ENCODE results near the gene PLA2G2D.

Gene PLA2G2D

DNA sequence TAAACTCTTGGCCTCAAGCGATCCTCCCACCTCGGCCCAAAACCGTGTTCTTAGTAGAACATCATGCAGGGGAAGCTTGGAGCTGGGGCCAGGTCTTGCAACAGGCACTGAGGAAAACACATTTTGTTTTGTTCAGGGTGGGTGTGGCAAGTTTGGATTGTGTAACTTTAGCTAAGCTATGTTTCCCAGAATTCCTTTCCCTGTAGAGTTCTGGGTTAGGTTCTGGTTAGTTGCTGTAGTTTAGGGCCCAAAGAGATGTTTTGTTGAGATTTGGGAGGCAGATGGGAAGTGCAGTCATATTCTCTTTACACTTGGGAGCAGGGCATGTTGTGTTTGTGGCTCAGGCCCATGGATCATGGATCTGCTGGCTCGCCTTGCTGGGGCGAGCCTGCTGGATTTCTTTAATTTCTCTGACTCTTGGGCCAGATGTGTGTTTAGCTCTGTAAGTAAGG lies 25.4 kb downstream of the PLA2G2D start:
- Histone ChIP-seq H3K4me1 (ENCODE audit: insufficient read depth, low read length) (no peaks in the 10 kb centered on the region), H3K9me3 (ENCODE audit: control insufficient read depth, insufficient read depth, low read length) (peaks cover 18% of the 10 kb centered on the region), H3K36me3 (ENCODE audit: insufficient read depth, low read length) (no peaks in the 10 kb centered on the region), H3K9ac (ENCODE audit: low read depth, low read length) (no peak overlapping the region)

DNA sequence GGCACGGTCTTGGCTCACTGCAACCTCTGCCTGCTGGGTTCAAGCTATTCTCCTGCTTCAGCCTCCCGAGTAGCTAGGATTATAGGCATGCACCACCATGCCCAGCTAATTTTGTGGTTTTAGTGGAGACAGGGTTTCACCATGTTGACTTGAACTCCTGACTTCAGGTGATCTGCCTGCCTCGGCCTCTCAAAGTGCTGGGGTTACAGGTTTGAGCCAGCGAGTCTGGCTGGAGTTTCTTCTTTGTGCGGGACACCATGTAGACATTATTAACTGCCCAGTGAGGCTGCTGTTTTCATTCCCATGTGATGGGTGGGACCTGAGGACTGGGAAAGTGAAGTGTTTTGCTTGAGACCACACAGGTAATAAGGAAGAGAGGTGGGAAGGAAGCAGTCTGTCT lies 26.0 kb downstream of the PLA2G2D start:
- H3K9ac ChIP-seq (ENCODE audit: low read depth, low read length) = no peak overlapping the region
- H3K36me3 ChIP-seq (ENCODE audit: insufficient read depth, low read length) = no peaks in the 10 kb centered on the region
- H3K4me1 ChIP-seq (ENCODE audit: insufficient read depth, low read length) = no peaks in the 10 kb centered on the region
- peaks cover 18% of the 10 kb centered on the region for H3K9me3 ChIP-seq (ENCODE audit: control insufficient read depth, insufficient read depth, low read length)

DNA sequence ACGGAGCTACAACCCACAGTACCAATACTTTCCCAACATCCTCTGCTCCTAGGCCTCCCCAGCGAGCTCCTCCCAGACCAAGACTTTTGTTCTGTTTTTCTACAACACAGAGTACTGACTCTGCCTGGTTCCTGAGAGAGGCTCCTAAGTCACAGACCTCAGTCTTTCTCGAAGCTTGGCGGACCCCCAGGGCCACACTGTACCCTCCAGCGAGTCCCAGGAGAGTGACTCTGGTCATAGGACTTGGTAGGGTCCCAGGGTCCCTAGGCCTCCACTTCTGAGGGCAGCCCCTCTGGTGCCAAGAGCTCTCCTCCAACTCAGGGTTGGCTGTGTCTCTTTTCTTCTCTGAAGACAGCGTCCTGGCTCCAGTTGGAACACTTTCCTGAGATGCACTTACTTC lies 28.7 kb downstream of the PLA2G2D start:
- Histone ChIP-seq H3K36me3 (ENCODE audit: insufficient read depth, low read length) (no peaks in the 10 kb centered on the region), H3K9ac (ENCODE audit: low read depth, low read length) (no peak overlapping the region), H3K9me3 (ENCODE audit: control insufficient read depth, insufficient read depth, low read length) (peaks cover 7% of the 10 kb centered on the region), H3K4me1 (ENCODE audit: insufficient read depth, low read length) (no peaks in the 10 kb centered on the region)

DNA sequence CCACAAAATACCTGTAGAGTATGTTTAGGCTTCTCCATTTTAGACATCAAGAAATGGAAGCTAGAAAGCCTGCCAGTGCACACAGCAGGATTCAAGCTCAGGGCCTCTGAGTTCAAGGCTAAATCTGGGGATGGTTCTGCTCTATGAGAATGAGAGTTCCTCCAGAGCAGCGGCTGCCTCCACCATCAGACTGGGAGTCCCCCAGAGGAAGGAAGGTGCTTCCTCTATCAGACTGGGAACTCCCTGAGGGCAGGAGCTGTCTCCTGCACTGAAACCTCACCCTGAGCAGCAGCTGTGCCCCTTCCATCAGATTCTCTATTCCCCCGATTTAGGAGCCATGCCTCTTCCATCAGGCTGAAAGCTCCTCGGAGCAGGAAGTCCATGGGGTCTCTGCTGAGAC lies 29.2 kb downstream of the PLA2G2D start:
- peaks cover 2% of the 10 kb centered on the region for H3K9me3 ChIP-seq (ENCODE audit: control insufficient read depth, insufficient read depth, low read length)
- H3K4me1 ChIP-seq (ENCODE audit: insufficient read depth, low read length) = no peaks in the 10 kb centered on the region
- H3K9ac ChIP-seq (ENCODE audit: low read depth, low read length) = no peak overlapping the region
- H3K36me3 ChIP-seq (ENCODE audit: insufficient read depth, low read length) = no peaks in the 10 kb centered on the region

DNA sequence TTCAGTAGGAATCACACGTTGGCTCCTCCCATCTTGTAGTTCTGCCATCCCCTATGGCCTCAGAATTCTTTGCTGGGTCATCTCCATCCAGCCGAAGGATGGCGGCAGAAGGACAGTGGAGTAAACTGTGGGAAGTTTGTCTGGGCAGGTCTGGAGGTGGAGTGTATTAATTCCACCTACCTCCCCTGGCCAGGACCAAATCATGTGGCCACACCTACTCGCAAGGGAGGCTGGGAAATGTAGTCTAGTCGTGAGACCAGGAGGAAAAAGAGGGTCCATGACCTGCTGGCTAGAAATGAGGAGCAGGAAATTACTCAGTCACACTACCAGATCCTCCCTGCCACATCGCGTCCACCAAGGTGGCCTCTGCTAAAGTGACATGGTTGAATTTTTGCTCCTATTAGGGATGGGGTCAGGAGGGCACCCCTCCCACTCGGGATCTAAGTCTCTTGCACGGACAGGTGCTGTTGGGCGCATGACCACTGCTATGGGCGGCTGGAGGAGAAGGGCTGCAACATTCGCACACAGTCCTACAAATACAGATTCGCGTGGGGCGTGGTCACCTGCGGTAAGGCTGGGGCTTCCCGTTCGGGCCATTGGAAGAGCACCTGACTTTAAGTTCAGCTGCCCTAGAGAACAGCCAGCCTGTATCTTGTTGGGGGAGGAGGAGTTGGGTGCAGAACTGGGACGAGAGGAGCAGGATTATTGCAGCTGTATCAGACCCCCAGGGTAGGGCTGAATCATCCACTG lies 29.8 kb downstream of the PLA2G2D start:
- H3K9me3 ChIP-seq (ENCODE audit: control insufficient read depth, insufficient read depth, low read length) = no peaks in the 10 kb centered on the region; the same call in 1 of the 2 replicates
- no peak overlapping the region for H3K9ac ChIP-seq (ENCODE audit: low read depth, low read length)
- H3K4me1 ChIP-seq (ENCODE audit: insufficient read depth, low read length) = no peaks in the 10 kb centered on the region
- H3K36me3 ChIP-seq (ENCODE audit: insufficient read depth, low read length) = no peaks in the 10 kb centered on the region

DNA sequence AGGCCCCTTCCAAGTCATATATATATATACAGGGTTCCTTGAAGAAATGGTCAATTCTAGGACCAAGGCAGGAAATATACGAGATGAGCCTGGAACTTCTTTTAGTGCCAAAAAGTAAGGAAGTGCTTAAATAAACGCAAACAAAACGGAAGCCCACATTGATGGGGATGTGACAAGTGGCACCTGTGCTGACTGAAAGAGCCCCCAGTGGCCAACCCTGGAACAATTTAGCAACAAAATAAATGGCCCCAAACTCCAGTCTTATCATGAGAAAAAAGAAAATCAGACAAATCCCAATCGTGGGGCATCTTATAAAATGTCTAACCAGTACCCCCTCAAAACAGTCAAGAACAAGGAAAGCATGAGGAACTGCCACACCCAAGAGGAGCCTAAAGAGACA lies 31.7 kb downstream of the PLA2G2D start:
- Histone ChIP-seq H3K4me1 (ENCODE audit: insufficient read depth, low read length) (no peaks in the 10 kb centered on the region), H3K36me3 (ENCODE audit: insufficient read depth, low read length) (no peaks in the 10 kb centered on the region), H3K9me3 (ENCODE audit: control insufficient read depth, insufficient read depth, low read length) (no peaks in the 10 kb centered on the region), H3K9ac (ENCODE audit: low read depth, low read length) (no peak overlapping the region)

DNA sequence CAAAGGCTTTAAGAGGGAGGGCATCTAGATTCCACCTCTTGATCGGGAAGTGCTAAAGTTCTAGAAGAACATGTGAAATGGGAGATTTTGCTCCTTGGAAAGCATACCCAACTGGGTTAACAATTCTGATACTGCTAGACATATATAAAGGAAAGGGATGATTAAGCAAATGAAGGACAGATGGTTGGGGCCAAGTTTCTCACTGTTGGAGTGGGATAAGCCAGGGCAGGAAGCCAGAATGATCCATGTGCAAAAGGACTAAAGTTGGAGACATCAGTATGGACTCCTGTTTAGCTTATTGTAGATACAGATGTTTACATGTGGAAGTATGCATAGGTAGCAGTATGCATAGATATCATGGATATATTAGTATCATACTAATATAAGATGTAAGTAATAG lies 32.5 kb downstream of the PLA2G2D start:
- no peaks in the 10 kb centered on the region for H3K9me3 ChIP-seq (ENCODE audit: control insufficient read depth, insufficient read depth, low read length)
- H3K9ac ChIP-seq (ENCODE audit: low read depth, low read length) = no peak overlapping the region
- no peaks in the 10 kb centered on the region for H3K36me3 ChIP-seq (ENCODE audit: insufficient read depth, low read length)
- no peaks in the 10 kb centered on the region for H3K4me1 ChIP-seq (ENCODE audit: insufficient read depth, low read length)

DNA sequence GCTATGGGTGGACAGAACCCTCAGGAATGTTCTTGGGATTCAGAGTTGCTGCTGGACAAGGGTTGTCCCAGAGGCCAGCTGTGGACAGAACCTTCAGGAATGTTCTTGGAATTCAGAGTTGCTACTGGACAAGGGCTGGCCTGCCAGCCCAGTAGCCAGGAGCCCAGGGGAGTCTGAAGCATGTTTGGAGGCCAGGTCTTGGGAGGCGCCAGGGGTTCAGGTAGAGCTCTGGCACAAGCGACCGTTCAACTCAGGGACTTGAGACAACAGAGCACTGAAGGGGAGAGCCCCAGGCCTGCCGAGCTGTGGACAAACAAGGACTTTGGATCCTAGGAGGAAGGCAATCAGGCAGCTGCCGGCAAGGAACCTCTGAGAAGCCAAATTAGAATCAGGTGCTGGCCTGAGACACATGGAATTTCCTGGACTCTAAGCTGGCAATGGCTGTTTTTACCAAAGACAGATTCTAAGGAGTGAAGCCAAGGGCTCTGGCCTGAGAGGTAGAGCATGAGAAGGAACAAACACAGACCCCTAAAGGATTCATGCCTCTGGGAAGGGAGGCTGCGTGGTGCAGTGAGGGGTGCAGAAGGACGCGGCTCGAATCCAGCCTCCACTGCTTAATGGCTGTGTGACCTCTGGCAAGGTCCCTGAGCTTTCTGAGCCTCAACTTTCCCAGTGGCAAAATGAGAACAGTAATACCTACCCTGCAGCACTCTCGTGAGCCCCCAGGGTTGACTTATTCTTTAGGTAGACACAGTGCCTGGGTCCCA lies 36.0 kb downstream of the PLA2G2D start:
- Histone ChIP-seq H3K36me3 (ENCODE audit: insufficient read depth, low read length) (no peaks in the 10 kb centered on the region), H3K9me3 (ENCODE audit: control insufficient read depth, insufficient read depth, low read length) (no peaks in the 10 kb centered on the region), H3K4me1 (ENCODE audit: insufficient read depth, low read length) (no peaks in the 10 kb centered on the region), H3K9ac (ENCODE audit: low read depth, low read length) (no peak overlapping the region)

DNA sequence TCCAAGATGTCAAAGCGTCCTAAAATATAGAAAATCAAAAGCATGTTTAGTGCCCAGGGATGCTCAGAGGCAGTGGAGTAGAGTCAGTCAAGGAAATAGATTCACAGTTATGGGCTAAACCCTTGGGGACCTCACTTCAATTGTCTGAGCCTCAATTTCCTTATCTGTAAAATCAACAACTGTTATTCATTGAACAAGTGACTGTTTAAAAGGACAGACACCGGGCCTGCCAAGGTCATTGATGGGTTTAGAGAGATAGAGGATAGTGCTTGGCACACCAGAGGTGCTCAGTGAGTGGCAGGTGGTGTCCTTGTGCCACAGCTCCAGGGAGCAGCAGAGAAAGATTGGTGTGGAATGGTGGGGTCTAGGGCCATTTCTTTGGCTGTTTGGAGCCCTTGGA lies 36.6 kb downstream of the PLA2G2D start:
- no peaks in the 10 kb centered on the region for H3K36me3 ChIP-seq (ENCODE audit: insufficient read depth, low read length)
- no peak overlapping the region for H3K9ac ChIP-seq (ENCODE audit: low read depth, low read length)
- H3K9me3 ChIP-seq (ENCODE audit: control insufficient read depth, insufficient read depth, low read length) = no peaks in the 10 kb centered on the region
- no peaks in the 10 kb centered on the region for H3K4me1 ChIP-seq (ENCODE audit: insufficient read depth, low read length)

DNA sequence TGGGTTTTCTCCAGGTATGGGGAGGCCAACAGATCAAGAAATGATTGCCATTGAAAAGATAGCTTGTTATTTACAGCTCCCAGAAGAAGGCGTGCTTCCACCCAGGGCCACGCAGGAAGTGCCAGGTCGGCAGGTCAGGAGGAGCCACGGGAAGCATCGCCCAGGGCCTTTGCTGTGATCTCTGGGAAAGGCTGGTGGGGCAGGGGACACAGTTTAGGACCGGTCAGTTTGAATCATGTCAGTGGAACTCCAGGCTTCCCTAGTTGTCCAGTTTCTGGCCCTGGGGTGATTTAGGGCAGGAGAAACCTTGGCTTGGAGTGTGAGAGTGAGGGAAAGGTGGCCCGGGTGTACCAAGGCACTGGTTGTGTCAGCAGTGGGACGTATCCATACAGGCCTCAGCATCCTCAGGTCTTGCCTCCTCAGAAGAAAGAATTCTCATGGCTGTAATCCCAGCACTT lies 38.0 kb downstream of the PLA2G2D start:
- no peak overlapping the region for H3K9ac ChIP-seq (ENCODE audit: low read depth, low read length)
- no peaks in the 10 kb centered on the region for H3K36me3 ChIP-seq (ENCODE audit: insufficient read depth, low read length)
- H3K4me1 ChIP-seq (ENCODE audit: insufficient read depth, low read length) = no peaks in the 10 kb centered on the region
- no peaks in the 10 kb centered on the region for H3K9me3 ChIP-seq (ENCODE audit: control insufficient read depth, insufficient read depth, low read length)

DNA sequence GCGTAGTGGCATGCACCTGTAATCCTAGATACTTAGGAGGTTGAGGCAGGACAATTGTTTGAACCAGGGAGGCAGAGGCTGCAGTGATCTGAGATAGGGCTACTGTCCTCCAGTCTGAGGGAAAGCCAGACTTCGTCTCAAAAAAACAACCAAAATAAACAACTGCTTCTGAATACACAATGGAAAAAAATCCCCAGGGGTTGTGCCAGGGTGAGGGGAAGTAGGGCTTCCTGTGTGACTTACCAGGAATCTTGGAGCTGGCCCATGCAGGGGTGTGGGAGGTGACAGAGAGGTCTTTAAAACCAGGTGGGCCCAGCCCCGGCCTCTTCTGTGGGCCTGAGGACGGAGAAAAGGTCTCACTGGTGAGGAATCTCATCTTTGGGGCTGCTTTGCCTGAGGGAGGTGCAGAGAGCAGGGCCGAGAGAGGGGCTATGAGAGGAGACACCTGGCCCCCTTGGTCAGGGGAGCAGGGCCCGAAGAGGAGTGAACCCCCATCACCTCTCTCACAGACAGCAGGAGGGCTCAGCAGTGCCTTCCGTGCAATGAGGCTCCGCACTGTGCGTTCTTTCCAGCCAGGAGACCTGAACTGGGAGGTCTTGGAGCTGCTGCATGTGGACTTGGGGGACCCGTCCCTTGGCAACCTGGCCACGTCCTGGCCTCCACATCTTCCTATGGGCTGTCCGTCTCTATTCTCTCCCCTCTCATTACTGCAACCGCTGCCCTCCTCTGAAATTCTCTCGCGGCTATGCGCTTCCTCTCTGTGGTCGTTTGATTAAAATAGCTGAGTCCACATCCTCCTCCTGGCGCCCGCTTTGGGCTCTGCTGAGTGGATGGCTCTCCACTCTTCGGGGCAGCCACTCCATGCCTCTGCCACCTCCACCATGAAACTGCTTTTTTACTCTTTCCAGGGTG lies 38.6 kb downstream of the PLA2G2D start:
- no peak overlapping the region for H3K9ac ChIP-seq (ENCODE audit: low read depth, low read length)

DNA sequence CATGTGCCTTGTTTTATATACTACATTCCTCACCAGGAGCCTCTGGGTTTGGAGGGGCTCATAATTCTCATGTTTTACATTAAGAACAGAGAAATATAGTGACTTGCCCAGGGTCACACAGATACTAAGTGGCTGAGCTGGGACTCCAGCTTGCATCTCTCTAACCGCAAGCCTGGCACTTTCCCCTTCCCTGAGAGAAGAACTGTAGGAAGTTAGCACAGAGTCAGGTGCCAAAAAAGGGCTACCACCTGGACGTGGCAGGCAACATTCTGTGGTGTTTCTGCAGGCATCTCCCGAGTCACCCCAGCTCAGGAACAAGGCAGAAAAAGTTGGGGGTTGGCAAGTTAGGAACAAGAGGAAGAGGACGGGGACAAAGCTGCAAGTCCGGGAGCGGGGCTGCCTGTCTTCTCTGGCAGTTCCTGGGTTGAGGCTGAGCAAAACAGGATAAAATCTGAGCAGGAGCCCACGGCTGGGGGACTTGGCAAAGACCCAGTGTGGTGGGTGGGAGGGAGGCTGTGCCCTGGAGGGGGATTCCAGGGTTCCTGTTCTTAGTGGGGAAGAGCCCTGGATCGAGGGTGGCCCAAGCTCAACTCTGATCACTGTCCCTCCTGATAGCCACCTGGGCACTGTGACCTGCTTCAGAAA lies 39.6 kb downstream of the PLA2G2D start:
- Histone ChIP-seq H3K9ac (ENCODE audit: low read depth, low read length) (no peak overlapping the region), H3K9me3 (ENCODE audit: control insufficient read depth, insufficient read depth, low read length) (no peaks in the 10 kb centered on the region), H3K4me1 (ENCODE audit: insufficient read depth, low read length) (no peaks in the 10 kb centered on the region), H3K36me3 (ENCODE audit: insufficient read depth, low read length) (no peaks in the 10 kb centered on the region)

More for the DNA sequence above, 38.6 kb downstream of the PLA2G2D start:
- Histone ChIP-seq H3K9me3 (ENCODE audit: control insufficient read depth, insufficient read depth, low read length) (no peaks in the 10 kb centered on the region), H3K36me3 (ENCODE audit: insufficient read depth, low read length) (no peaks in the 10 kb centered on the region), H3K4me1 (ENCODE audit: insufficient read depth, low read length) (no peaks in the 10 kb centered on the region)

DNA sequence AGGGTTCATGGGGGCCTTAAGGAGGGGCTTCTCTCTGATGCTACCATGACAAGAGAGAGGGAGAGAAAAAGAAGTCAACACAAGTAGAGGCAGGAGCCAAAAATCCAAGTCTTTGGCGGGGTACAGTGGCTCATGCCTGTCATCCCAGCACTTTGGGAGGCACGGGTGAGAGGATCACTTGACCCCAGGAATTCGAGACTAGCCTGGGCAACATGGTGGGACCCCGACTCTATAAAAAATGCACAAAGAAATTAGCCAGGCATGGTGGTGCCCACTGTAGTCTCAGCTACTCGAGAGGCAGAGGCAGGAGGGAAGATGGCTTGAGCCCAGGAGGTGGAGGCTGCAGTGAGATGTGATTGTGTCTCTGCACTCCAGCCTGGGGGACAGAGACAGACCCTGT lies 40.6 kb downstream of the PLA2G2D start:
- Histone ChIP-seq H3K9me3 (ENCODE audit: control insufficient read depth, insufficient read depth, low read length) (no peaks in the 10 kb centered on the region), H3K36me3 (ENCODE audit: insufficient read depth, low read length) (no peaks in the 10 kb centered on the region), H3K4me1 (ENCODE audit: insufficient read depth, low read length) (no peaks in the 10 kb centered on the region), H3K9ac (ENCODE audit: low read depth, low read length) (no peak overlapping the region)

DNA sequence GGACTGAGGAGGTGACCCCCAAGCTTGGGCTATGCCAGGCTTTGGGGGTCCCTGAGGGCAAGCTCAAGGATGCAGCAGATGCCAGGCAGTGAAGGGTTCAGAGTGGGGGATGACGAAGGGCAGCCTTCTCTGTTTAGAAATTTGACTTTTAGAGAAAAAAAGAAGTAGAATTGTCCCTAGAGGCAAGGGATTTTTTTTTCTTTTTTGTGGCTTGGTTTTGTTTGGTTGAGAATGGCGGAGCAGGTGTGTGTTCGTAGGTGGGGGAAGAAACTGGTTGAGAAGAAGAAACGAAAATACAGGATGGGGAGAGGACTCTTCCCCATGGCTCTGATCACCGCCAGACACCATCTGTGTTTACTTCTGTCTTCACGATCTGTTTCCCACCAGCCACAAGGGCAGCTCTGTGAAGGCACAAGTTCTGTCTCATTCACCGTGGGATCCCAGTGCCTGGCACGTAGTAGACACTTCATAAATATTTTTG lies 41.1 kb downstream of the PLA2G2D start:
- no peak overlapping the region for H3K9ac ChIP-seq (ENCODE audit: low read depth, low read length)
- no peaks in the 10 kb centered on the region for H3K9me3 ChIP-seq (ENCODE audit: control insufficient read depth, insufficient read depth, low read length)
- H3K4me1 ChIP-seq (ENCODE audit: insufficient read depth, low read length) = no peaks in the 10 kb centered on the region
- no peaks in the 10 kb centered on the region for H3K36me3 ChIP-seq (ENCODE audit: insufficient read depth, low read length)
